ENCODE data around the gene MISP3.

Gene MISP3

DNA sequence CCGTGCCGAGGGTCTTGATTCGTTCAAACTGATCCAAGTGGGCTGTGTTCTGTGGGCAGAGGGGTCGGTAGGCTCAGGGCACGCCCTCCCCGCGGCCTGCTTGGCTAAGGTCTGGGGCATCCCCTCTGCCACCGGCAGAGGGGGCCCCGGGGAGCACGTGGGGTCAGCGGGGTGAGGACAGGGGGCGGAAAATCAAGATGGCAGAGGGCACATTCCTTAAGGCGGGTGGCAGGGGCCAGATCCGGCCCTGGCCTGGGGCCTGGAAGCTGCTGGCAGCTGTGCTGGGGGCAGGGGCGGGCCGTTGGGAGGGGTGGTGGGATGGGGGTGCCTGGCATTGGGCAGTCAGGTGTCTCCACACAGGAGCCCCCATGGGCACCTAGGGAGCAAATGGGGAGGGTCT, 34.3 kb downstream of the MISP3 start:
- DNase-seq: no peak

DNA sequence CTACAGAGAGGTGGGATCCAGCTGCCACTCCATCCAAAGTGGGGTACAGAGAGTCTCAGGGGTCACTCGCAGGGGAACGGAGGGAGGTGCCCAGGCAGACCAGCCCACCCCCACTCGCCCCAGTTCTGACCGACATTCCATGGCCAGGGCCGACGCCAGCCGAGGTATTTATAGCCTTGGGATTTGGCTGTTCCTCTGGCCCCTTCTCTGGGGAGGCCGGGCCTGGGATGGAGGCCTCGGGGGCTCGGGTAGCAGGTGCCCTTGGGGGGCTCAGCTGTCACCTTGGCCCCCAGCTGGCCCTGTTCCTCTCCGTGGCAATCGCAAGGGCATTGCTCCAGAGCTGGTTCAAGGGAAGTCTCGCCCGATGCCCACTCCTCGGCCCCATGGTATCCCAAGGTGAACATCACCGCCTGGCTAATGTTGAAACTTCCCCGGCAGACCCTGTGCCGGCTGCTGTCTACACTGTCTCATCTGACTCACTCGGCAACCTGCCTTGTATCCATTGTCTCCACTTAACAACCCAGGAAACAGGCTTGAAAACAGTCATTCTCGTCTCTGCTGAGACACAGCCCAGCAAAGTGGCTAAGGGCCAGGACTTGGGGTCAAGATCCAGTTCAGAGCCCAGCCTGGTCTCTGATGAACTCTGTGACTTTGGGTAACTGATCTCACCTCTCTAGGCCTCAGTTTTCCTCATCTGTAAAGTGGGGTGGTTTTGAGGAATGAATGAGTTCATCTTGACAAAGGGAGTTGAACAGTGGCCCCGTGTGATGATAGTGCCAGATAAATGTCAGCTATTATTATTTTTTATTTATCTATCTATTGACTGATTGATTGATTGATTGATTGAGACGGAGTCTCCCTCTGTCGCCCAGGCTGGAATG, 35.2 kb downstream of the MISP3 start:
- DNase-seq: no peak

DNA sequence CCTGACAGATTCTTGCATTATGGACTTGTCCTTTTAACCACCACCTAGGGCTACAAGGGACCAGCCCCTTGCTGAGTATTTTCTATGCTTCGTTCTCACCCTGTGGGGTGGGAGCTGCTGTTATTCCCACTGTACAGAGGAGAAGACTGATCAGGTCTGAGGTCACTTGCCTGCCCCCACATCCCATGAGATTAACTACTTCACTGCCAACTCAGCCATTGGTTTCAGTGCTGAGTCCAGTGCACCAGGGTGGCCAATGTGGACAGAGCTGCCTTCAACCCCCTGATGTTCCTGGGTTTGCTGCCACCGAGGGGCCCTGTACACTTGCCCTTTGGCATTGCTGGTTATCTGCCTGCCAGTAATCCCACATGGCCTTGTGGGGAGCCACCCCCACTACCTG, 38.1 kb downstream of the MISP3 start:
- DNase-seq: no peak

DNA sequence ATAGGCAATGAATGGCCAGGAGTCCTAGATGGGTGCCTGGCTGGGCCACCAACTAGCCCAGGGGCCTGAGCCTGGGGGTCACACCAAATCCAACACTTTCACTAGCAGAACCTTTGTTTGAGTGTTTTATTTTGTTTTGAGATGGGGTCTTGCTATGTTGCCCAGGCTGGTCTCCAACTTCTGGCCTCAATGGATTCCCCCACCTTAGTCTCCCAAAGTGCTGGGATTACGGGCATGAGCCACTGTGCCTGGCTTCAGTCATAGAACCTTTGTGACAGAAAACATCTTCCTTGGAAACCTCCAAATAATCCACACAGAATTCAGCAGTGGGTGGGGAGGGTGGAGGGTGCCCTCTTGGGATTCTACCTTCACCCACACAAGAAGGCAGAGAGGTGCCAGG, 38.9 kb downstream of the MISP3 start:
- DNase-seq: no peak

DNA sequence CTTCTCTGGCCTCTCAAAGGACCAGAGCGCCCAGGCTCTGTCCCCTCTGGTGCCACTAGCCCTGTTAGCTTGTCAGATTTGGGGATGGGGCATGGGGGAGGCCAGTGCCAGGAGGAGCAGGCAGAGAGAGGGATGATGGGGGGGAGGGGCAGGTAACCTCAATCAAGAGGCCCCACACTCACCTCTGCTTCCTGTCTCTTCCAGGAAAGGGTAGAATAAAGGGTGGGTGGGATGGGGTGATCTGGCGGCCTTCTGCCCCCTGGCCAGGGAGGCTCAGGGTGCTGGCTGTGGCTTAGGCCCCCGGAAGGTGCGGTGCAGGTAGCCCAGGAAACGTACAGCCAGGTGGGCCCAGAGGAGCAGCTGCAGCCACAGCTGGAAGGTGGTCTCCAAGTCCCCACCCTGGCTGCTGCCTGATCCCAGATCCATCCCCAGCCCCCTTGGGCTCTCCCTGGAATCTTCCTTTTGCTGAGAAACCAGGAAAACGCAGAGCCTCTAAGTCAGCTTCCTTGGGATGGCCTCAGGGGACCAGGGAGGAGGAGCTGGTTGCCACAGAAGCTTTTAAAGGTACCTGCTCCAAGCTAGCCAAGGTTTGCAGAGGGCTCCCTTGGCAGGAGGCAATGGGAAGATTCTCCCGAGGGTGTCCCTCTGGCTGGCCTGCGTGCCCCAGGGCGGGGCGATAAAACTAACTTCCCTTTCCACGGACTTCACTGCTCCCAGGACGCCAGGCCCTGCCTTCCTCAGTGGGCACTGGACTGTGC, 39.6 kb downstream of the MISP3 start:
- peak; percentile 43 for DNase-seq

DNA sequence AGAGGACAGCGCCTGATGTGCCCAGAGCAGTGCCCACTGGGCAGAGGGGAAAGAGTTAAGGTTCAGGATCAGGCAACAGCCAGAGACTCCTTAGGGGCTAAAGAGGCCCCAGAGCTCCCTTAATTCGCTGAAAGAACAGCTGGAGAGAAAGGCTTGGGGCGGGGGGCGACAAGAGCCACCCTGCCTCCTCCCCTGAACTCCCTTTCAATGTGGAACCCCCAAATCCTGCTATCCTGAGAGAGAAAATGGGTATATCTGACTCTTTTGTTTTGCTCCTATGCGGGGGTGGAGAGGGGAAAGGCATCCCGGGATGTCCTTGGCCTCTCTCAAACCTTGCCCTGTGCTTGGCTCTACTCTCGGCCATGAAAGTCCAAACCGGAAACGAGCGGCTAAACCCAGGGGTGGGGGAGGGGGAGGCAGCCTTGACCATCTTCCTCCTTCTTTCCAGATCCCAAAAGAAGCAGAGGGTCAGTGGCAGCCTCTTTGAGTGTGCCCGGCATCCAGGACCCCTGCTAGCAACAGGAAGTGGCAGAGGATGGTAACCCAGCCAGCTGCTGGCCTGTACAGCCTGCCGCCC, 40.3 kb downstream of the MISP3 start:
- no peak for DNase-seq

DNA sequence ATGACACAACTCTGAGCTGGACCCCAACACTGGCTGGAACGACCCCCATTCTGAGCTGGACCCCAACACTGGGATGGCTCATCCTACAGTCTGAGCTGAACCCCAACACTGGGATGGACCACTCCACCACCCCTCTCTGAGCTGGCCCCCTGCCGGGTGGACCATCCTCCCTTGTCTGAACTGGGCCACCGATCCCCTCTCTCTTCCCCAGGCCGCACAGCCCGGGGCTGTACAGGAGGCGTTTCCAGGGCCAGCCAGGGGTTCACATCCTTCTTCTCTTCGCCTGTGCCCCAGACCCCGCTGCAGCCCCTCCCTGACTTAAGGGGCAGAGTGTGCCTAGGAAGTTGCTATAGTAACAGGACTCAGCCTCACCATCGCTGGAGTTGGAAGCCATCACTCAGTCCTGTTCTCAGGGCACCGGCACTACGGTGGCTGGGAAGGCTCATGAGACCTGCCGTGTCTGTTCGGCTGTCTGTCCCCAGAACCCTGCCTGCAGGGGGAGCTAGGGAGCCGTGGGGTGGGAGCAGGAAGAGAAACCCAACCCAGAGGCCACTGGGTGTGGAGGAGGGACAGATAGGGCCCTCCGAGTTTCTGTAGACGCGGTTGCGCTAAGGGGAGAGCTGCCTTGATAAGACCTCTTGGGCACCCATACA, 41.3 kb downstream of the MISP3 start:
- peak; percentile 51 for DNase-seq

DNA sequence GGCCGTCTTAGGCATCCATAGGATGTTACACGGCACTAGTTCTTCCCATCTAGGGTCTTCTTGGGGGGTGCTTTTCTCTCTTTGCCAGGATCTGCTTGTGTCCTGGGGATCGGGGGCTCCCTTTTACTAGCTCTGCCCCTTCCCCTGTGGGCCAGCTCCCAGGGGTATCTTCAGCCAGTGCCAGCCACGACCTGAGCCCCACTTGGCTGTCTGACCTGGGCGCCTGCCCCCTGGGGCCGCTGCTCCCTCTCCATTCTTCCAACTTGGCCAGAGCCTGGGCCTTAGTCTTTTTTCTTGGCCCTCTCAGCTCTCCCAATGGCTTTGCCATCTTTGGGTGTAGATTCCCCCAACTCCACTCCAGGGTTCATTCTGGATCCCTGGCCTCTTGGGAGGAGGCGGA, 41.9 kb downstream of the MISP3 start:
- no peak for DNase-seq

DNA sequence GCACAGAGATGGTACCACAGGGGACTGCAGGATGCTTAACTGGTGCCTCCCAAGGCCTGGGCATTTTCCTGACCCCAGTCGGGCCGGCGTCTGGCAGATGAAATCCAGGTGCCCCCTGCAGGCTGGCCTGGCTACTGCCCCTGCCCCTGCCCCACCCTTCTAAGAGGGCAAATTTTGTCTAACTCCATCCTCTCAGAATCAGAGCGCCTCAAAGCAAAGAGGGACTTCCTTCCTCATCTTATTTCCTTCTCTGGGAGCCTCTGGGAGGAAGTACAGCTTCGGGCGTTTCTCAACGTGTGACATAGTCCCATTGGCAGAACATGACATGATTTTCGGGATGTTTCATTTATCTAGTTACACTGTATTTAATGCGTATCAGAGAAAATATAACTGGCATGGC, 42.3 kb downstream of the MISP3 start:
- peak; percentile 91 for DNase-seq

DNA sequence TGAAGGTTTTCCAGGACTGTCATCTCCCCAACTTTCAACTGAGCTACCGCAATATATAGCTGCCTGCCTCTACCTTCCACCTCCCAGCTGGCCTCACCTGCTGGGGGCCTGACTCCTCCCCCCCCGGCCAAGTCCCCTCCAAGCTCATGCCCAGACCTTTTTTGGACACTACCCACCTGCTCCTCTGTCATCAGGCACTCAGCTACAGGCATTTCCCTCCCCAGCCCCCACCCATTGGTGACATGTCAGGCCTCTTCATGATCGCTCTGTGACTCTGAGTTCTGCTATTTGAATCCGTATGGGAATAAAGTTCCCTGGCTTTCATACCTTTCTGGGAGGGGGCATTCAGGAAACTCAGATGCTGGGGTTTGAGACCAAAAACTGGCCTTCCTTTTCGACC, 43.2 kb downstream of the MISP3 start:
- no peak for DNase-seq

DNA sequence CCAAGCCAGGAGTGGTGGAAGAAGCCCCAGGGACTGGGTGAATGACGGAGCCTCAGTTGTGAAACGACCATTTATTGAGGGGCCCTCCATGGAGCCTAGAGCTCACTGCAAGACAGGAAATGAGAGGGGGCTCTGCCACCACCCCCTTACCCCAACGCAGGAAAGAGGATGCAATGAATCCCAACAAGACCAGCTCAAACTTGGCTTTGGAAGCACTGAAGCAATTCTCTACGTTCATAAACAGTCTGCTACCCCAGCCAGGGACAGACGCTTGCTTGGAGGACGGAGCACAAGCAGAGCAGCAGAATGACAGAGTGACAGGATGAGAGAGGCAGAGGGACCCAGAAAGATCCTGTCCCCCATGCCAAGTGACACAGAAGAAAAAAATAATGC, 43.9 kb downstream of the MISP3 start:
- DNase-seq: no peak

DNA sequence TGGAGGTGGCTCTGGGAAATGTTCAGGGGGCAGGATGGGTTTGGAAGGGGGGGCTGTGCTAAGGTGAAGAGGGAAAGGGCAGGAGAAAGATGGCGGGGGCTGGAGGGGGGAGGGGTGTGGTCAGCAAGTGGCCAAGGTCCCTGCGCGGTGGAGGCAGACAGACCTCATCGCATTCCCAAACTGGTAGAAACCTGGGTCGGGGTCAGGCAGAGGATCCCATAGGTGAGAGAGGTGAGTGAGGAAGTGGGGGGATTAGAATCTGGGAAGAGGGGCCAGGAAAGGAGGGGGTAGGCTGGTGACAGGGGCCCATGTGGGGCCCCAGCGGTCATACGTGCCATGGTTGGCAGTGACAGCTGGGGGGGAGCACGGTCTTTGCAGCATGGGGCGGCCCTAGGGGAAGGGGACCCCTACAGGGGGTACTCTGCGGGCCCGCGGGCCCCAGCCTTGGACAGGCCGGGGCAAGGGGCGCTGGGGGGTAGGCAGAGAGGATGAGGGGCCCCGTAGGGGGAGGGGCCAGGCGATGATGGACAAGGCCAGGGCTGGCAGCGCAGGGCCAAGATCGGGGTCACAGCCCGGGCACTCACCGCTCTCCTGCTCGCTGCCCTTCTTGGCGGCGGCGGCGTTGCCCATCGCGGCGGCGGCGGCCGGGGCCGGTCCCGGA, 44.5 kb downstream of the MISP3 start:
- DNase-seq: no peak

DNA sequence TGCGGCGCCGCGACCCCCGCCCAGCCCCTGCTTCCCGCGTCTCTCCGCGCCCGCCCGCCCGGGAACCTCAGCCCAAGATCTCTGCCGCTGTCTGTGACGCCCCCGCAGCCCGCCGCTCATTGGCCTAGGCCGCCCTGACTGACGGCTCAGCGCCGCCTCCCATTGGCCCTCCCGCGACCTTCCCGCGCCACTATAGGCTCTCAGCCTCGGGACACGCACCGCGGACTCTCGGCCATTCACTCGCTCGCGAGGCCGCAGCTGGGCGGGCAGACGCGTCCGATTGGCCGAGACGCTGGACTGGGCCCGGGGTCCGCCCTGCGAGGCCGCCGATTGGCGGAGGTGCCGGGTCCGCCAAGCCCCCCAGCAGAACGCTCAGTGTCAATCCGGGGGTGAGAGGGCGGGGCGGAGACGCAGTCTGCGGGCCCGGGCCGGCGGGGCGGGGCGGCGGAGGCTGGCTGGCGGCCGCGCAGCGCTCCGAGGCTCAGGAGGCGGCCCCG, 45.1 kb downstream of the MISP3 start, which contains the start of gene PRKACA:
TSS of gene PRKACA (minus strand) at position 95 of the 497 bp plus-strand sequence. CDS start 215 bp downstream, outside the sequence.
- peak; percentile 99 for DNase-seq

DNA sequence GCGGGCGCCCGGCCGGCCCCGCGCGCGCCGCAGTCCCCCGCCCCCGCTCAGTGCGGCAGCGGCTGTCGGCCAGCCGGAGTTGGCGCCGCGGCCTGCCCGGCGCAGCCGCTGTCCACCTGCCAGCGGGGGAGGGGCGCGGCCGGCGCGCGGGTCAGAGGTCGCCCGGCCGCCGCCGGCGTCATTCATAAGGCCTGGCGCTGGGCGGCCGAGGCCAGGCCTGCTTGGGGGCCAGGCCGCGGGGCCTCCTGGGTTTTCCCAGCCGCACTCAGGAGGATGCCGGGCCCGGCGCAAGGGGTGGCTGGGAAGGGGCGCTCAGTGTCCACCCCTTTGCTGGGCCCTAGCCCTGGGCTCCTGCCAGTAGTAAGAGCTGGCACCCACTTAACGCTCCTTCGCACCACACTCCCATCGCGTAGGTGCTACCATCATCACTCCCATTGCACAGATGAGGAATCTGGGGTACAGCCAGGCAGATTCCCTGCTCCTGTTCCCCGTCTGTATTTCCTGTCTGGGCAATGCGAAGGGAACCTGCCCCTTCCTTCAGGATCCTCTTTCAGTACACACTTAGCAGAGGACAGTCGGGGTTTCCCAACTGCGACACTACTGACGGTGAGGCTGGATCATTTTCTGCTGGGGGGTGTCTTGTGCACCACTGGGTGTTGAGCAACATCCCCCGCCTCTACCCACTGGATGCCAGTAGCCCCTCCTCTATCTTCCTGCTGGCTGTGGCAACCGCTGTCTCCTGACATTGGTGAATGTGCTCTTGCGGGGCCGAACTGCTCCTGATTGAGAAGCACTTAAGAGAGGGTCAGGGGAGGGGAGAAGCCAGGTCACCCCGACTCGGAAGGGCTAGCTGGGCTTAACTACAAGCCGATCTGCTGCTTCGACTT, 45.8 kb downstream of the MISP3 start:
- DNase-seq: peak; percentile 96

DNA sequence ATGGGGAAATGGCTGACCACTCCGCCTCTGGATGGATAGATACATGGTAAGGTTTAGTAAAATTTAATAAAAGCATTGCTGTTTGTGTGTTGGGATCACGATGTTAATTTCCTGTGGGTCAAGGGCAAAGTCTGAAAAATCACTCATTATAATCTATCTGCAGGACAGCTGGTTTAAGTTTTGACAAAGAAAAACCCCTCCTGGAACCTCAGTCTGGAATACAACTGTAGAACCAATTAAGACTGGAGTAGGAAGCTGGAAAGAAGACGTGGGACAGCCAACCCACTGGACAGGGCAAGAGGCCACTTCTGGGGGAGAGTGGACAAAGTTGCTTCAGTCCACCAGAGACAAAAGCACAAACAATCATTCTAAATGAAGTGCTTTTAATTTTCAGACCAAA, 46.6 kb downstream of the MISP3 start:
- DNase-seq: no peak

DNA sequence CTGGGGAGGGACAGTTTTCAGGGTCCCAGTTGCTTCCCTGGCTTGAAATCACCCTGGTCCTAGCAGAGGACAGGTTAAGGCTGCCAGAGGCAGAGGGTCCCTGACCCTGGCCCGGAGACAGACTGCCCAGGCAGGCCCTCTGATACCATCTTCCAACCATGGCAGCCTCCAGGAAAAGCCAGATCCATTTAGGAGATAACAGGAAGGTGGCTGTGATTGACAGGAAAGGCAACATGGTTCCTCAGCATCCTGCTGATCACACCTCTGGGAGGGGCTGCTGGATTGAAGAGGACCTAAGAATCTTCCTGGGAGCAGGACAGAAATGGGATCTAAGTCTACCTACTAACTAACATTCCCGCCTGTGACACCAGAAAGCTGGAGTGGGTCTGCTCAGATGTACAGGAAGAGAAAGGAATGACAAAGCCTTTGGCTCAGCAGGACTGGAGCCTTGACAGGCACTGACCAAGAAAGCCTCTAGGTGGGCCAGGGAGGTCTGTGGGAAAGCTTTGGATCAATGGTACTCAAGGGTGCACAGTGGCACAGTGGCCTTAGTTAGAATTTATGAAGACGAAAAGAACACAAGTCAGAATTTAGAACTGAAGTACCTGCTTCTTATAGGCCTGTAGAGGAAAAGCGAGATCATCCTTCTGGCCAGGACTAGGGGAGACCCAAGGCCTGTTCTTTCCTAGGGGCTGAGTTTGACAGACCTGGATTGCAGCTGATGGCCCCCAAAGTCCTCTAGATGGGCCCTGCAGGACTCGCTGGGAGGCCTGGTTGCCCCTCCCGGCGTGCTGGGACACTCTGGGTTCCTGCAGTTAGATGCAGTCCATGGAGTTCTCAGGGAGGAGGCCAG, 47.3 kb downstream of the MISP3 start:
- no peak for DNase-seq

DNA sequence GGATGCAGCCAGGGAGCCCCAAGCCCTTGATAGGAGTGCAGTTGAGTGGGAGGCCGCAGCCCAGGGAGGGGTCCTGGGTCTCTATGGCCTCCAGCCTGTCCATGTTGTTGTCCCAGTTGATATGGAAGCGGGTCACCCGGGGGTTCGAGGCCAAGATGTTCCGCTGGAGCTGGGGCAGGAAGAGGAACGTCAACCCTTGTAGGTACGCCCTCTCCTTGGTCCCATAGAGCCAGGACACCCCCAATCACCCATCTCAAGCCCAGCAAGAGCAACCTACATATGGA, 47.9 kb downstream of the MISP3 start:
- DNase-seq: no peak

DNA sequence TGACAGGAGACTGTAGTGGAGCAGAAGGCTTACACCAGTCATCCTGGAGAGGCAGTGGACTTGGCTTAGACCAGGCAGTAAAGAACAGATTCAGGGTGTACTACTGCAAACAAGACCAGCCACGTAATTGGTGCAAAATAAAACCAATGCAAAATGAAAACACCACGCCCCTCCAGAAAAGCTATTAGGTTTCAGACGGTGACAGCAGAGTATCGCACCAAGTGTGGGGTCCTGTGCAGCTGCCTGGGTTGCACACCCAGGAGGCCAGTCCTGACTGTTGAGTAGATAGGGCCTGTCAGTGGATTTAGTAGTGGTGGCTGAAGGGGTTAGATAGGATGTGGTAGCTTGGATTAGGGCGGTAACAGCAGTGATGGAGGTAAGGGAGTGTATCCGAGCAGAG, 50.3 kb downstream of the MISP3 start:
- no peak for DNase-seq
